Stimulated activated CD4-positive, alpha-beta T cell treated with anti-CD3 and anti-CD28 coated beads, Interleukin-2, amount 100 ng/mL, for 48 hours (primary cell): ENCODE results near the gene COLEC12.

Experiments
- DNase-seq, 2 donors: peaks; one replicate each; pipeline ENCODE4 v3.0.0-alpha.2; 2020

The COLEC12 gene

GRCh38 chr18:434410-434809 lies 66.1 kb downstream of the COLEC12 start:
- DNase-seq = no peak

GRCh38 chr18:433960-434359 lies 66.5 kb downstream of the COLEC12 start:
- no peak for DNase-seq

- DNase-seq = no peak
These were observed 67.2 kb downstream of the COLEC12 start for GRCh38 chr18:433298-433697.

GRCh38 chr18:432791-433190 lies 67.7 kb downstream of the COLEC12 start:
- no peak for DNase-seq

- no peak for DNase-seq
These were observed 71.5 kb downstream of the COLEC12 start for GRCh38 chr18:429030-429429.

GRCh38 chr18:427005-427404 lies 73.5 kb downstream of the COLEC12 start:
- DNase-seq = no peak

GRCh38 chr18:425106-425745 lies 75.3 kb downstream of the COLEC12 start:
- no peak for DNase-seq

GRCh38 chr18:424668-425067 lies 75.8 kb downstream of the COLEC12 start:
- DNase-seq = no peak

- no peak for DNase-seq
These were observed 76.3 kb downstream of the COLEC12 start for GRCh38 chr18:424071-424661.

- DNase-seq = no peak
These were observed 77.5 kb downstream of the COLEC12 start for GRCh38 chr18:422966-423365.

GRCh38 chr18:421247-422155 lies 79.0 kb downstream of the COLEC12 start:
- no peak for DNase-seq

- no peak for DNase-seq
These were observed 79.7 kb downstream of the COLEC12 start for GRCh38 chr18:420661-421246.

GRCh38 chr18:419541-420175 lies 80.8 kb downstream of the COLEC12 start:
- no peak for DNase-seq

GRCh38 chr18:417495-417894 lies 83.0 kb downstream of the COLEC12 start:
- DNase-seq = no peak

GRCh38 chr18:416930-417329 lies 83.6 kb downstream of the COLEC12 start:
- no peak for DNase-seq

- no peak for DNase-seq
These were observed 84.6 kb downstream of the COLEC12 start for GRCh38 chr18:415617-416612.

- DNase-seq = no peak
These were observed 85.5 kb downstream of the COLEC12 start for GRCh38 chr18:415047-415446.

GRCh38 chr18:413233-413632 lies 87.3 kb downstream of the COLEC12 start:
- DNase-seq = no peak

GRCh38 chr18:410047-410455 lies 90.5 kb downstream of the COLEC12 start:
- DNase-seq = no peak

- no peak for DNase-seq
These were observed 92.1 kb downstream of the COLEC12 start for GRCh38 chr18:408367-408766.

GRCh38 chr18:407626-408224 lies 92.8 kb downstream of the COLEC12 start:
- no peak for DNase-seq
